Thoracic aorta (tissue), 2 donors: ENCODE results near the gene AFF1. TPM values are rescaled to one million over a fixed set of nuclear protein-coding genes. Genes with fewer than 3 reads are reported as not detected.

Experiments used
- ATAC-seq: fragments of 150-250 bp; one replicate; pipeline ENCODE4 v1.8.0; 2017; ENCODE audit warnings: low read depth; ENCODE audit not compliant: insufficient number of reproducible peaks, low FRiP score
- DNase-seq: peaks from one replicate; pipeline ENCODE4 v3.0.0-alpha.2; 2020; ENCODE audit warnings: low spot score
- H3K27ac ChIP-seq, 2 donors: fragments of 200-600 bp; sonication (generic); 1 replicate in 1 of 2; 2 replicates in 1 of 2; pipeline ENCODE4 v1.5.1; 2016; ENCODE audit warnings: mild to moderate bottlenecking in 2 of 2, moderate library complexity in 2 of 2
- H3K27me3 ChIP-seq: fragments of 200-600 bp; sonication (generic); replicated peaks from 2 replicates; pipeline ENCODE4 v1.6.0; 2016; ENCODE audit warnings: mild to moderate bottlenecking; ENCODE audit not compliant: insufficient read depth
- H3K36me3 ChIP-seq: fragments of 200-600 bp; sonication (generic); one replicate; pipeline ENCODE4 v1.5.1; 2016
- H3K4me1 ChIP-seq, 2 donors: fragments of 200-600 bp; sonication (generic); 1 replicate in 1 of 2; 2 replicates in 1 of 2; pipeline versions ENCODE4 v1.5.1 to v1.6.0; 2016; ENCODE audit warnings: low read depth in 2 of 2, mild to moderate bottlenecking in 1 of 2; ENCODE audit not compliant: control insufficient read depth in 1 of 2
- H3K4me3 ChIP-seq: fragments of 200-600 bp; sonication (generic); 2 replicates; pipeline ENCODE4 v1.5.1; 2016; ENCODE audit warnings: mild to moderate bottlenecking
- H3K9me3 ChIP-seq: fragments of 200-600 bp; sonication (generic); 2 replicates; pipeline ENCODE4 v1.5.1; 2016
- total RNA-seq, 2 donors: library from RNA; depleted of rRNA; stranded (reverse); fragments of >200 nt; gene quantifications; one replicate each; pipeline versions ENCODE4 v1.1.0 to v1.2.3, GENCODE V29; 2016
- TF ChIP-seq, protein P1 (sequence below): fragments of 200-600 bp; sonication (generic); IDR thresholded peaks from one replicate; pipeline ENCODE4 v1.5.1; 2019; ENCODE audit warnings: antibody characterized with exemption

Gene AFF1
- total RNA-seq, 2 donors from 2014 or later: 51.9 to 93.2 TPM

DNA sequence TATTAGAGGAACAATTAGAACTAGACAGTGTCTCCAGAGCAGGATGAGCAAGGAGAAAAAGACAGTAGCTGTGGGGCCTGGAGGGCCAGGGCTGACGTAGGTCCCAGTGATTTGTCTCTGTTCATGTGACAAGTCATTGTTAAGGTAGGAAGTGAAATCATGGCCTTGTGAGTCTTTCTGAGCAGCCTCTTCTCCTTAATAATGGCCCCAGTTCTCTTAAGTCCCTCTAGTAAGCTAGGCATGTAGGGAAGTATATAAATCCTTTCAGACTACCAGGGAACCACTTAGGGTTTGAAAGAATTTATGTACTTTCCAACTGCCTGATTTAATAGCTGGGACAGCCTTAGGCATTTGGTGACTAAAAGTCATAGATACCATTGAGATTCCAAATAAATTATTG, 152.6 kb downstream of the AFF1 start:
- Histone ChIP-seq H3K4me3 (no peak overlapping the region), H3K9me3 (no peaks in the 10 kb centered on the region), H3K27ac (no peak overlapping the region), H3K36me3 (peaks cover 9% of the 10 kb centered on the region), H3K27me3 (no peaks in the 10 kb centered on the region), H3K4me1 (peaks cover 10 to 16% of the 10 kb centered on the region in 2 donors)
- TF ChIP-seq, protein P1, sequence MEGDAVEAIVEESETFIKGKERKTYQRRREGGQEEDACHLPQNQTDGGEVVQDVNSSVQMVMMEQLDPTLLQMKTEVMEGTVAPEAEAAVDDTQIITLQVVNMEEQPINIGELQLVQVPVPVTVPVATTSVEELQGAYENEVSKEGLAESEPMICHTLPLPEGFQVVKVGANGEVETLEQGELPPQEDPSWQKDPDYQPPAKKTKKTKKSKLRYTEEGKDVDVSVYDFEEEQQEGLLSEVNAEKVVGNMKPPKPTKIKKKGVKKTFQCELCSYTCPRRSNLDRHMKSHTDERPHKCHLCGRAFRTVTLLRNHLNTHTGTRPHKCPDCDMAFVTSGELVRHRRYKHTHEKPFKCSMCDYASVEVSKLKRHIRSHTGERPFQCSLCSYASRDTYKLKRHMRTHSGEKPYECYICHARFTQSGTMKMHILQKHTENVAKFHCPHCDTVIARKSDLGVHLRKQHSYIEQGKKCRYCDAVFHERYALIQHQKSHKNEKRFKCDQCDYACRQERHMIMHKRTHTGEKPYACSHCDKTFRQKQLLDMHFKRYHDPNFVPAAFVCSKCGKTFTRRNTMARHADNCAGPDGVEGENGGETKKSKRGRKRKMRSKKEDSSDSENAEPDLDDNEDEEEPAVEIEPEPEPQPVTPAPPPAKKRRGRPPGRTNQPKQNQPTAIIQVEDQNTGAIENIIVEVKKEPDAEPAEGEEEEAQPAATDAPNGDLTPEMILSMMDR: no peak
- ATAC-seq: no peak
- no peak for DNase-seq

DNA sequence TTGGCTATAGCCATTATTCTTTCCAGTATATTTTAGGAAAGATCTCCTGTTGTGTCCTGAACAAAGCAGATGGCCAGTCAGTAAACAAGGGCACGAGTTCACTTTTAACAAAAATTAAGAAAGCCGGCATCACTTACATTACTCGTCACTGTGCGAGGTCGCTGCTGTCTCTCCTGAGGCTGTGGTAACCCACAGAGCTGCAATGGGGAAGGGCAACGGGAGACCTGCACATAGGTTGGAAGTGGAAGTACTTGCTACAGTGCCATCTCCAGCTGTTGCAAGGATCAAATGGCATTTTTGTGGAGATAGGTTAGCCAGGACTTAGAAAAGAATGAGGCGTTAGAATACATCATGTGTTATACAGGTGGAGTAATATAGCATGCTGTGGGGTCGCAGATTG, 153.4 kb downstream of the AFF1 start:
- H3K27me3 ChIP-seq: no peaks in the 10 kb centered on the region
- H3K27ac ChIP-seq: no peak overlapping the region
- peaks cover 9% of the 10 kb centered on the region for H3K36me3 ChIP-seq
- no peak for DNase-seq
- TF ChIP-seq, protein P1: no peak
- no peaks in the 10 kb centered on the region for H3K9me3 ChIP-seq
- no peak overlapping the region for H3K4me3 ChIP-seq
- peaks cover 10 to 16% of the 10 kb centered on the region in 2 donors for H3K4me1 ChIP-seq
- ATAC-seq: no peak

DNA sequence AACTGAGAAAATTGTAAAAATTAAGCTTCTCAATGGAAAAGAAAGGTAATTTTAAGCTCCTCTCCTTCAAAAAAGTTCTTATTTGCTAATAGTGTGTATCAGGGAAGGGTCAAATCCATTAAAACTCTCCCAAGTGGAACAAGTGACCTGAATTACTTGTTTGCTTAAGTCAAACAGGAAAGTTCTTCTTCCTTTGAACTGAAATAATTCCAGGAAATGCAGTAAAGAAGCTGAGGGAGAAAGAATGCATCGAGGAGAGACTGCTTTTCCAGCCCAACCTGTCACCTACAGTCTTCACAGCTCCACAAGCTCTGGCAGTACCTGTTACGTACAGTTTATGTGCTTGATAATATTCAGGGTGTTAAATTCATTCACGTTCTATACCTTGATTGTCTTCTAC, 154.6 kb downstream of the AFF1 start:
- ATAC-seq (no peak), DNase-seq (no peak)
- Histone ChIP-seq H3K27ac (no peak overlapping the region), H3K9me3 (no peaks in the 10 kb centered on the region), H3K4me1 (peaks cover 12 to 13% of the 10 kb centered on the region in 2 donors), H3K27me3 (no peaks in the 10 kb centered on the region), H3K4me3 (no peak overlapping the region), H3K36me3 (peaks cover 9% of the 10 kb centered on the region)
- TF ChIP-seq, protein P1: no peak

DNA sequence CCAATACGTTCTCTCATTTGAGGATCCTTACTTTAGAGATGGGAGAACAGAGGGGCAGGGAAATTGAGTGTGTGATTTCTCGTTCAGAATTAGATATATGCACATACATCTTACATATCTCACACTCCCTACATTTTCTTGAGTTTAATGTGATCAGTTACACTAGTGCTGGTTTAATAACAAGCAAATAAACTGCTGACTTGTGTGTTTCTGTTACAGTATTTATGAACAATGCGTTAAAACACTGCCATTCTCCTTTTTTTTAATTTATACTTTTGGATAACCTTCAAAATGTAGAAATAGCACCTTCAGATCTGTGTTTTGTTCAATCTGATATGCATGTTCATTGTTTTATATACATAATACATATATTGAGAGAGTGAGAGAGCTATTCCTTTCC, 155.5 kb downstream of the AFF1 start:
- no peak overlapping the region for H3K4me3 ChIP-seq
- H3K9me3 ChIP-seq: no peaks in the 10 kb centered on the region
- DNase-seq (no peak), ATAC-seq (no peak)
- H3K4me1 ChIP-seq: peaks cover 10 to 12% of the 10 kb centered on the region in 2 donors
- TF ChIP-seq, protein P1: no peak
- H3K27me3 ChIP-seq: no peaks in the 10 kb centered on the region
- peaks cover 9% of the 10 kb centered on the region for H3K36me3 ChIP-seq
- no peak overlapping the region for H3K27ac ChIP-seq

DNA sequence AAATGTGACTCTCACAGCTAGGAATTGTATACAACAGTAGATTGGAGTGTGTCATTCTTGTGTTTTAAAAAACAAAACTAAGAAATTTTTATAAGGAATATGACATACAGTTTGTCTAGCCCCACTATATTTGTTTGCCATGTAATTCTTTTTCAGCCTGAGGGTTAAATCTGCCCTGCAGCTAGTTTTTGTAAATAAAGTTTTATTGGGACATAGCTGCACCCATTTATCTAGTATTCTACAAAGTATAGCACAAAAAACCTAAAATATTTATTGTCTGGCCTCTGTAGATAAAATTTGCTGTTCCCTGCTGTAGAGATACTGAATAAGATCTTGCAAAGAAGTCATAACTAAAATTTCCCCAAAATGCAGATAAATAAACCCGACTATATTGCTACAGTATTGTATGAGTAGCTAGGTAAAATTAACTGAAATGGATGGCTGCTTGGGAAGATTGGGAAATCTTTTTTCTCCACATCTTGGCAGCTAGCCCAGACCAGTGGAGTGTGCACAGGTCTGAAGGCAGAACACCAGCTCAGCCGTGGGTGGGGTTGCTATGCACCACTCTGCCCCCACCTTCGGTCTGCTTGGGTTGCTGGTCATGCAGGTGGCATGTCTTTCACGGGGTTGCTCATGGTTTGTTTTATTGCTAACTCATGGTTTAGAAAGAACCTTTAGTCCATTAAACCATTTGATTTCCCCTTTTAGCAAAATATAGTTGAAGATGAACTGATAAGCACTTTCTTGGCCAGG, 157.8 kb downstream of the AFF1 start:
- Histone ChIP-seq H3K4me1 (peaks cover 10 to 12% of the 10 kb centered on the region in 2 donors), H3K4me3 (no peak overlapping the region), H3K27me3 (no peaks in the 10 kb centered on the region), H3K27ac (peak overlapping the region in 1 of 2 donors; percentile 45), H3K9me3 (no peaks in the 10 kb centered on the region), H3K36me3 (peaks cover 9% of the 10 kb centered on the region)
- peak; percentile 43 for DNase-seq
- ATAC-seq: peak; percentile 14
- TF ChIP-seq, protein P1: no peak
